K562 (cell line): ENCODE results near the gene HTR2A. TPM values are rescaled to one million over a fixed set of nuclear protein-coding genes. Genes with fewer than 3 reads are reported as not detected.

ENCODE experiments used
- ATAC-seq: fragments of 200-7000 bp; cut with Tn5 transposase; 3 replicates; pipeline ENCODE4 v1.9.1; 2020; ENCODE audit warnings: moderate library complexity
- BruUV-seq: library from RNA; stranded (reverse); fragments of 400-500 nt; replicated peaks from 2 replicates; lab custom pipeline; 2021; lab: Mats Ljungman, UMichigan
- CTCF ChIA-PET: fragments of 300-600 bp; formaldehyde crosslinking; extraction: SDS; loops from one replicate; lab custom pipeline; 2021; ENCODE audit warnings: low intra/inter-chr PET ratio; lab: Yijun Ruan, JAX
- POLR2A ChIA-PET: fragments of 300-600, 350-650 bp; sonication (Branson Sonifier 250); formaldehyde crosslinking; extraction: SDS; loops from one replicate; lab custom pipeline; 2021; ENCODE audit warnings: antibody characterized with exemption, inconsistent platforms; lab: Yijun Ruan, JAX
- DNase-seq, 4 experiments: peaks; one replicate each; pipeline versions ENCODE4 v3.0.0 to v3.0.0-alpha.2; 2011 to 2018; ENCODE audit warnings: low spot score in 3 of 4, mixed read lengths in 3 of 4; ENCODE audit errors: extremely low read depth in 1 of 4
- FAIRE-seq: peaks from 2 replicates; lab custom pipeline; 2011; peaks lifted over from hg19 to GRCh38; lab: Jason Lieb, UNC
- H2AFZ ChIP-seq: 2 replicates; pipeline ENCODE4 v1.6.0; 2011; ENCODE audit warnings: low read depth, low read length, control low read depth, inconsistent platforms
- H3K27ac ChIP-seq: fragments of 200-600 bp; 3 replicates; pipeline ENCODE4 v1.8.0; 2011; ENCODE audit warnings: low read depth, mild to moderate bottlenecking, control low read depth, inconsistent platforms, low read length, moderate library complexity, mixed read lengths; ENCODE audit errors: extremely low read depth
- H3K27me3 ChIP-seq, 2 experiments: fragments of 300-600 bp in 1 of 2; 2 replicates in 1 of 2; 3 replicates in 1 of 2; pipeline versions ENCODE4 v1.6.0 to v1.8.0; 2011; ENCODE audit warnings: inconsistent platforms in 2 of 2, low read length in 2 of 2, mild to moderate bottlenecking in 1 of 2, mixed read lengths in 1 of 2, moderate library complexity in 1 of 2; ENCODE audit not compliant: control insufficient read depth in 2 of 2, insufficient read depth in 2 of 2
- H3K36me3 ChIP-seq: fragments of 300-600 bp; 3 replicates; pipeline ENCODE4 v1.8.0; 2011; ENCODE audit warnings: mild to moderate bottlenecking, low read length, inconsistent platforms; ENCODE audit not compliant: control insufficient read depth, insufficient read depth
- H3K4me1 ChIP-seq, 2 experiments: fragments of 200-600 bp in 1 of 2; replicated peaks in 1 of 2; 2 replicates in 1 of 2; 3 replicates in 1 of 2; pipeline versions ENCODE4 v1.5.1 to v1.8.0; 2011; ENCODE audit warnings: inconsistent platforms in 2 of 2, low read length in 2 of 2, mild to moderate bottlenecking in 1 of 2, mixed read lengths in 1 of 2, moderate library complexity in 1 of 2; ENCODE audit not compliant: control insufficient read depth in 2 of 2, insufficient read depth in 2 of 2
- H3K4me2 ChIP-seq: 2 replicates; pipeline ENCODE4 v1.6.1; 2011; ENCODE audit warnings: low read length, control low read depth, inconsistent platforms, mixed read lengths; ENCODE audit not compliant: insufficient read depth
- H3K4me3 ChIP-seq: fragments of 200-600 bp; sonication (generic), shearing (Covaris generic); 2 replicates; pipeline ENCODE4 v1.5.1; 2016; ENCODE audit warnings: control low read depth, inconsistent platforms
- H3K79me2 ChIP-seq: fragments of 200-600 bp; 3 replicates; pipeline ENCODE4 v1.8.0; 2011; ENCODE audit warnings: low read length, inconsistent platforms; ENCODE audit not compliant: control insufficient read depth, insufficient read depth
- H3K9ac ChIP-seq, 2 experiments: 2 replicates each; pipeline versions ENCODE4 v1.6.0 to v1.6.1; 2011; ENCODE audit warnings: low read depth in 2 of 2, low read length in 2 of 2, control low read depth in 1 of 2, inconsistent platforms in 1 of 2, mild to moderate bottlenecking in 1 of 2, mixed read lengths in 1 of 2; ENCODE audit not compliant: insufficient read depth in 1 of 2
- H3K9me1 ChIP-seq: one replicate; pipeline ENCODE4 v1.6.0; 2011; ENCODE audit warnings: inconsistent platforms, mild to moderate bottlenecking, low read length, moderate library complexity; ENCODE audit not compliant: control insufficient read depth, insufficient read depth
- H3K9me3 ChIP-seq: replicated peaks from 2 replicates; pipeline ENCODE4 v1.5.1; 2011; ENCODE audit warnings: low read depth, low read length, inconsistent platforms; ENCODE audit not compliant: control insufficient read depth, insufficient read depth
- H4K20me1 ChIP-seq: replicated peaks from 2 replicates; pipeline ENCODE4 v1.6.1; 2011; ENCODE audit warnings: low read length, inconsistent platforms, mixed read lengths; ENCODE audit not compliant: control insufficient read depth, insufficient read depth
- ARID2 ChIP-seq: fragments of 450-650 bp; IDR thresholded peaks from 2 replicates; pipeline ENCODE4 v1.6.1; 2017; ENCODE audit warnings: antibody characterized with exemption, mild to moderate bottlenecking
- BRD4 ChIP-seq: fragments of 200-600 bp; sonication (generic); IDR thresholded peaks from 2 replicates; pipeline ENCODE4 v1.6.1; 2017; ENCODE audit warnings: inconsistent platforms
- CAMTA2 ChIP-seq: fragments of 250-450 bp; sonication (Bioruptor Pico); conservative IDR thresholded peaks from 2 replicates; pipeline ENCODE4 v1.5.1; 2022
- MYC ChIP-seq, 2 experiments: fragments of 250-450 bp in 1 of 2; sonication (Bioruptor Pico) in 1 of 2; IDR thresholded peaks; 2 replicates each; pipeline versions ENCODE4 v1.5.1 to v1.6.1; 2012 to 2021; ENCODE audit warnings: low read depth in 2 of 2, borderline replicate concordance in 1 of 2, improper control_type of control experiment in 1 of 2, low read length in 1 of 2, mild to moderate bottlenecking in 1 of 2, moderate library complexity in 1 of 2
- PRMT5 ChIP-seq: sonication (generic); formaldehyde crosslinking; IDR thresholded peaks from 2 replicates; pipeline ENCODE4 v1.5.0; 2020; ENCODE audit warnings: missing genetic modification reagents
- ZBTB26 ChIP-seq: fragments of 450-650 bp; formaldehyde crosslinking; IDR thresholded peaks from 2 replicates; pipeline ENCODE4 v1.4.0; 2022; ENCODE audit warnings: missing genetic modification characterization
- ZNF232 ChIP-seq: sonication (generic); formaldehyde crosslinking; IDR thresholded peaks from 2 replicates; pipeline ENCODE4 v1.8.0; 2022; ENCODE audit warnings: mild to moderate bottlenecking, missing genetic modification reagents
- WGBS: fragments of 100-300 bp; shearing (Covaris generic); methylation state at CpG from one replicate; pipeline ENCODE4 v1.1.6; 2016; ENCODE audit warnings: low coverage, mixed read lengths; ENCODE audit not compliant: insufficient coverage; ENCODE audit errors: missing lambda C conversion rate; 5-methylcytosine and 5-hydroxymethylcytosine counted together
- in situ Hi-C: fragments of 300-500 bp; cut with MboI; formaldehyde crosslinking; loops from 4 replicates; pipeline ENCODE4 v1.15.0; 2018; ENCODE audit warnings: inconsistent platforms, mixed read lengths
- intact Hi-C: fragments of 100-400 bp; cut with micrococcal nuclease; formaldehyde crosslinking; loops from 2 replicates; pipeline ENCODE4 v1.14.2; 2022
- polyA plus RNA-seq, 8 experiments: library from polyadenylated mRNA; depleted of rRNA in 4 of 8; stranded (reverse) in 5 of 8; unstranded in 3 of 8; fragments of >200 nt; fragmentation: Nextera tagmentation in 2 of 8; fragmentation: Illumina TruSeq in 1 of 8; extraction: Ambion mirVana in 2 of 8; extraction: Trizol in 1 of 8; gene quantifications; 2 replicates each; pipeline versions ENCODE4 v1.2.1 to v1.2.3, GENCODE V29; 2011 to 2014; ENCODE audit warnings: inconsistent platforms in 1 of 8, missing spikeins in 1 of 8
- total RNA-seq, 7 experiments: library from RNA; depleted of rRNA in 6 of 7; stranded (reverse); fragments of >200 nt in 6 of 7; fragmentation: Illumina TruSeq in 2 of 7; extraction: Trizol in 2 of 7; gene quantifications; 2 replicates each; pipeline versions ENCODE4 v1.2.1 to v1.2.3, GENCODE V29; 2011 to 2021; ENCODE audit warnings: low replicate concordance in 1 of 7
- TF ChIP-seq, protein P1 (sequence below): fragments of 200-600 bp; sonication (generic); IDR thresholded peaks from one replicate; pipeline ENCODE4 v1.6.1; 2012; ENCODE audit warnings: mild to moderate bottlenecking, low read depth, low read length, inconsistent platforms

HTR2A gene
- total and polyA plus RNA-seq, 9 of the 15 experiments (the other 6 are each of a cell fraction or from before 2014, with no cell fraction given): not detected

DNA sequence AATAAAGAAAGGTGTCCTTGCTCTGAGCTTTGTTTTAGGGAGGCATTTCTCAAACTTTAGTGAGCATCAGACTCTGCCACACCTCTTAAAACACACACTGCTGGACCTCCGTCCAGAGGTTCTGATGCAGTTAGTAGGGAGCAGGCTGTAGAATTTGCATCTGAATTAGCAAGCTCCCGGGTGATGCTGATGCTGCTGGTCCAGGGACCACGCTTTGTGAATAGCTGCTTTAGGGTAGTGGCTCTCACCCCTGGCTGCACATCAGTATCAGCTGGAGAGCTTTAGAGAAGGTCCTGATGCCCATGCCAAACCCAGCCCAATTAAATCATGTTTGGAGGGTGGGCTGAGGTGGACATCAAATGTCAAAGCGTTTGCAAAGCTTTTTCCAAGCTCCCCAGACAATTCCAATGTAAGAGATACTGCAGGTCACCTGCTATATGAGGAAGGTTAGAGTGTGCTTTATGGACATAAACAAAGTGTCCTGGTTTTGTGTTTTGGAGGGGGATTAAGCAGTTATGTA, 3.6 kb downstream of the HTR2A start (continued):
- no peak for TF ChIP-seq ZBTB26 (CRISPR knock-in tag)

GRCh38 chr13:46885018-46885417, 11.8 kb downstream of the HTR2A start:
- Histone ChIP-seq H3K9ac (no peak overlapping the region), H3K9me1 (no peaks in the 10 kb centered on the region), H4K20me1 (no peaks in the 10 kb centered on the region), H2AFZ (no peak overlapping the region), H3K4me2 (no peak overlapping the region), H3K36me3 (no peaks in the 10 kb centered on the region), H3K27ac (no peak overlapping the region), H3K9me3 (no peaks in the 10 kb centered on the region), H3K4me1 (no peaks in the 10 kb centered on the region), H3K4me3 (no peak overlapping the region), H3K27me3 (no peaks in the 10 kb centered on the region), H3K79me2 (no peaks in the 10 kb centered on the region)
- no peak for ATAC-seq
- intact Hi-C loops: no loop called here
- no peak for FAIRE-seq
- no TSS peak for BruUV-seq
- ChIA-PET POLR2A (interaction anchor here (0.6 kb wide), 1 partner anchor 9 kb away, joined by 4 read pairs; no protein-coding TSS in a partner anchor), CTCF (no interaction called here)
- WGBS: 0% methylated on average over 4 of the region's 4 CpGs
- in situ Hi-C loops: no loop called here
- DNase-seq: no peak
- TF ChIP-seq, protein P1, sequence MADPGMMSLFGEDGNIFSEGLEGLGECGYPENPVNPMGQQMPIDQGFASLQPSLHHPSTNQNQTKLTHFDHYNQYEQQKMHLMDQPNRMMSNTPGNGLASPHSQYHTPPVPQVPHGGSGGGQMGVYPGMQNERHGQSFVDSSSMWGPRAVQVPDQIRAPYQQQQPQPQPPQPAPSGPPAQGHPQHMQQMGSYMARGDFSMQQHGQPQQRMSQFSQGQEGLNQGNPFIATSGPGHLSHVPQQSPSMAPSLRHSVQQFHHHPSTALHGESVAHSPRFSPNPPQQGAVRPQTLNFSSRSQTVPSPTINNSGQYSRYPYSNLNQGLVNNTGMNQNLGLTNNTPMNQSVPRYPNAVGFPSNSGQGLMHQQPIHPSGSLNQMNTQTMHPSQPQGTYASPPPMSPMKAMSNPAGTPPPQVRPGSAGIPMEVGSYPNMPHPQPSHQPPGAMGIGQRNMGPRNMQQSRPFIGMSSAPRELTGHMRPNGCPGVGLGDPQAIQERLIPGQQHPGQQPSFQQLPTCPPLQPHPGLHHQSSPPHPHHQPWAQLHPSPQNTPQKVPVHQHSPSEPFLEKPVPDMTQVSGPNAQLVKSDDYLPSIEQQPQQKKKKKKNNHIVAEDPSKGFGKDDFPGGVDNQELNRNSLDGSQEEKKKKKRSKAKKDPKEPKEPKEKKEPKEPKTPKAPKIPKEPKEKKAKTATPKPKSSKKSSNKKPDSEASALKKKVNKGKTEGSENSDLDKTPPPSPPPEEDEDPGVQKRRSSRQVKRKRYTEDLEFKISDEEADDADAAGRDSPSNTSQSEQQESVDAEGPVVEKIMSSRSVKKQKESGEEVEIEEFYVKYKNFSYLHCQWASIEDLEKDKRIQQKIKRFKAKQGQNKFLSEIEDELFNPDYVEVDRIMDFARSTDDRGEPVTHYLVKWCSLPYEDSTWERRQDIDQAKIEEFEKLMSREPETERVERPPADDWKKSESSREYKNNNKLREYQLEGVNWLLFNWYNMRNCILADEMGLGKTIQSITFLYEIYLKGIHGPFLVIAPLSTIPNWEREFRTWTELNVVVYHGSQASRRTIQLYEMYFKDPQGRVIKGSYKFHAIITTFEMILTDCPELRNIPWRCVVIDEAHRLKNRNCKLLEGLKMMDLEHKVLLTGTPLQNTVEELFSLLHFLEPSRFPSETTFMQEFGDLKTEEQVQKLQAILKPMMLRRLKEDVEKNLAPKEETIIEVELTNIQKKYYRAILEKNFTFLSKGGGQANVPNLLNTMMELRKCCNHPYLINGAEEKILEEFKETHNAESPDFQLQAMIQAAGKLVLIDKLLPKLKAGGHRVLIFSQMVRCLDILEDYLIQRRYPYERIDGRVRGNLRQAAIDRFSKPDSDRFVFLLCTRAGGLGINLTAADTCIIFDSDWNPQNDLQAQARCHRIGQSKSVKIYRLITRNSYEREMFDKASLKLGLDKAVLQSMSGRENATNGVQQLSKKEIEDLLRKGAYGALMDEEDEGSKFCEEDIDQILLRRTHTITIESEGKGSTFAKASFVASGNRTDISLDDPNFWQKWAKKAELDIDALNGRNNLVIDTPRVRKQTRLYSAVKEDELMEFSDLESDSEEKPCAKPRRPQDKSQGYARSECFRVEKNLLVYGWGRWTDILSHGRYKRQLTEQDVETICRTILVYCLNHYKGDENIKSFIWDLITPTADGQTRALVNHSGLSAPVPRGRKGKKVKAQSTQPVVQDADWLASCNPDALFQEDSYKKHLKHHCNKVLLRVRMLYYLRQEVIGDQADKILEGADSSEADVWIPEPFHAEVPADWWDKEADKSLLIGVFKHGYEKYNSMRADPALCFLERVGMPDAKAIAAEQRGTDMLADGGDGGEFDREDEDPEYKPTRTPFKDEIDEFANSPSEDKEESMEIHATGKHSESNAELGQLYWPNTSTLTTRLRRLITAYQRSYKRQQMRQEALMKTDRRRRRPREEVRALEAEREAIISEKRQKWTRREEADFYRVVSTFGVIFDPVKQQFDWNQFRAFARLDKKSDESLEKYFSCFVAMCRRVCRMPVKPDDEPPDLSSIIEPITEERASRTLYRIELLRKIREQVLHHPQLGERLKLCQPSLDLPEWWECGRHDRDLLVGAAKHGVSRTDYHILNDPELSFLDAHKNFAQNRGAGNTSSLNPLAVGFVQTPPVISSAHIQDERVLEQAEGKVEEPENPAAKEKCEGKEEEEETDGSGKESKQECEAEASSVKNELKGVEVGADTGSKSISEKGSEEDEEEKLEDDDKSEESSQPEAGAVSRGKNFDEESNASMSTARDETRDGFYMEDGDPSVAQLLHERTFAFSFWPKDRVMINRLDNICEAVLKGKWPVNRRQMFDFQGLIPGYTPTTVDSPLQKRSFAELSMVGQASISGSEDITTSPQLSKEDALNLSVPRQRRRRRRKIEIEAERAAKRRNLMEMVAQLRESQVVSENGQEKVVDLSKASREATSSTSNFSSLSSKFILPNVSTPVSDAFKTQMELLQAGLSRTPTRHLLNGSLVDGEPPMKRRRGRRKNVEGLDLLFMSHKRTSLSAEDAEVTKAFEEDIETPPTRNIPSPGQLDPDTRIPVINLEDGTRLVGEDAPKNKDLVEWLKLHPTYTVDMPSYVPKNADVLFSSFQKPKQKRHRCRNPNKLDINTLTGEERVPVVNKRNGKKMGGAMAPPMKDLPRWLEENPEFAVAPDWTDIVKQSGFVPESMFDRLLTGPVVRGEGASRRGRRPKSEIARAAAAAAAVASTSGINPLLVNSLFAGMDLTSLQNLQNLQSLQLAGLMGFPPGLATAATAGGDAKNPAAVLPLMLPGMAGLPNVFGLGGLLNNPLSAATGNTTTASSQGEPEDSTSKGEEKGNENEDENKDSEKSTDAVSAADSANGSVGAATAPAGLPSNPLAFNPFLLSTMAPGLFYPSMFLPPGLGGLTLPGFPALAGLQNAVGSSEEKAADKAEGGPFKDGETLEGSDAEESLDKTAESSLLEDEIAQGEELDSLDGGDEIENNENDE: no peak
- TF ChIP-seq CAMTA2 (CRISPR knock-in tag) (no peak), PRMT5 (CRISPR knock-in tag) (no peak), MYC (IDR thresholded peaks at IDR 0.05; ENCODE audit: low read depth, low read length) (no peak), MYC (CRISPR knock-in tag; IDR thresholded peaks at IDR 0.05; ENCODE audit: borderline replicate concordance, low read depth) (no peak), ARID2 (no peak), ZNF232 (no peak), BRD4 (no peak)
